Heart left ventricle (tissue), 13 donors: ENCODE measurements around the gene GRWD1.

Source experiments
- POLR2A ChIP-seq, 2 donors: fragments of 450-650 bp; IDR thresholded peaks; one replicate each; pipeline ENCODE4 v1.6.1; 2017; ENCODE audit warnings: antibody characterized with exemption in 2 of 2, mild to moderate bottlenecking in 2 of 2, moderate library complexity in 2 of 2
- TF ChIP-seq, protein P1 (sequence below), 12 donors: fragments of 200-600 bp; sonication (generic) in 4 of 12; IDR thresholded peaks; one replicate each; pipeline versions ENCODE4 v1.5.0 to v1.8.0; 2018 to 2022; ENCODE audit warnings: antibody characterized with exemption in 12 of 12, mild to moderate bottlenecking in 5 of 12
- donor health status: ischemic (EF 13 %, LVEDD 7.1; RV severe dilation, severe dysfunction).
- donor health status: DM: no; HTN: yes; CAD: no.
- donor health status: DM: no; HTN: no; CAD: no.
- donor health status: ischemic (EF 25% LVEDD 6.9; RV normal size, moderate dysfunction).
- donor health status: ischemic (EF 25% LVEDD 5.7; RV mildly dilated, moderate dysfunction).
- donor health status: ischemic (EF 35%, LVEDD 5.7; RV mildly dilated, moderate dysfunction).
- donor health status: nonischemic (EF 11% LVEDD 7.7; RV severe dilation, severe dysfunction).
- donor health status: DM: yes; HTN: yes; CAD: no.
- donor health status: PGD.
- donor health status: ischemic (EF 29% LVEDD 5.4; RV normal size, mild dysfunction).
- donor health status: nonischemic (EF 23%, LVEDD 6.1; RV moderate dilation, normal function).

DNA sequence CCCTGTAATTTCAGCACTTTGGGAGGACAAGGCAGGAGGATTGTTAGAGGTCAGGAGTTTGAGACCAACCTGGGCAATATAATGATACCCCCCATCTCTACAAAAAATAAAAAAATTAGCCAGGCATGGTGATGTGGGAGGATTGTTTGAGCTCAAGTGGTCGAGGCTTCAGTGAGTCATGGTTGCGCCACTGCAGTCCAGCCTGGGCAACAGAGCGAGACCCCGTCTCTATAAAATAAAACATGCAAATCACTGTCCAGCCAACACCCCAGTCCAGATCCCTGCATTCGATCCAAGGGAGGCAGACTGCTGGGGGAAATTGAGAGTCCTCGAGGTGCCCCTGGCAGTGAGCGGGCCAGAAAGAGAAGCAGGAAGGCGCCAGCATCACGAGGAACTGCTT is 30.4 kb downstream of the GRWD1 start:
- TF ChIP-seq, protein P1, sequence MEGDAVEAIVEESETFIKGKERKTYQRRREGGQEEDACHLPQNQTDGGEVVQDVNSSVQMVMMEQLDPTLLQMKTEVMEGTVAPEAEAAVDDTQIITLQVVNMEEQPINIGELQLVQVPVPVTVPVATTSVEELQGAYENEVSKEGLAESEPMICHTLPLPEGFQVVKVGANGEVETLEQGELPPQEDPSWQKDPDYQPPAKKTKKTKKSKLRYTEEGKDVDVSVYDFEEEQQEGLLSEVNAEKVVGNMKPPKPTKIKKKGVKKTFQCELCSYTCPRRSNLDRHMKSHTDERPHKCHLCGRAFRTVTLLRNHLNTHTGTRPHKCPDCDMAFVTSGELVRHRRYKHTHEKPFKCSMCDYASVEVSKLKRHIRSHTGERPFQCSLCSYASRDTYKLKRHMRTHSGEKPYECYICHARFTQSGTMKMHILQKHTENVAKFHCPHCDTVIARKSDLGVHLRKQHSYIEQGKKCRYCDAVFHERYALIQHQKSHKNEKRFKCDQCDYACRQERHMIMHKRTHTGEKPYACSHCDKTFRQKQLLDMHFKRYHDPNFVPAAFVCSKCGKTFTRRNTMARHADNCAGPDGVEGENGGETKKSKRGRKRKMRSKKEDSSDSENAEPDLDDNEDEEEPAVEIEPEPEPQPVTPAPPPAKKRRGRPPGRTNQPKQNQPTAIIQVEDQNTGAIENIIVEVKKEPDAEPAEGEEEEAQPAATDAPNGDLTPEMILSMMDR (IDR thresholded peaks at IDR 0.05), result no peak
- TF ChIP-seq POLR2A (IDR thresholded peaks at IDR 0.05), result no peak
